Retinal pigment epithelial cell (primary cell): Measurements from ENCODE around the gene SLC38A2.

Source experiments
- DNase-seq: peaks from one replicate; pipeline ENCODE4 v3.0.0-alpha.2; 2010; ENCODE audit warnings: low read depth
- H3K4me3 ChIP-seq: 2 replicates; pipeline ENCODE4 v1.5.1; 2011; ENCODE audit warnings: mild to moderate bottlenecking, low read length, control low read depth, moderate library complexity
- CTCF ChIP-seq: conservative IDR thresholded peaks from 2 replicates; pipeline ENCODE4 v1.5.1; 2011; ENCODE audit warnings: low read depth, low read length, control low read depth, inconsistent platforms

Gene SLC38A2

GRCh38 chr12:46396826-46397225, 24.3 kb upstream of the SLC38A2 start:
- DNase-seq: no peak
- H3K4me3 ChIP-seq: no peak overlapping the region
- no peak for TF ChIP-seq CTCF

- no peak for TF ChIP-seq CTCF
- no peak for DNase-seq
- H3K4me3 ChIP-seq: no peak overlapping the region
Observed at GRCh38 chr12:46395388-46395787, 22.8 kb upstream of the SLC38A2 start.

- no peak overlapping the region for H3K4me3 ChIP-seq
- TF ChIP-seq CTCF: no peak
- no peak for DNase-seq
Observed at GRCh38 chr12:46391630-46392029, 19.1 kb upstream of the SLC38A2 start.

- no peak for DNase-seq
- no peak for TF ChIP-seq CTCF
- no peak overlapping the region for H3K4me3 ChIP-seq
Observed at GRCh38 chr12:46390881-46391280, 18.3 kb upstream of the SLC38A2 start.

- H3K4me3 ChIP-seq: no peak overlapping the region
- no peak for DNase-seq
- no peak for TF ChIP-seq CTCF
Observed at GRCh38 chr12:46390304-46390703, 17.7 kb upstream of the SLC38A2 start.

- no peak for DNase-seq
- no peak overlapping the region for H3K4me3 ChIP-seq
- no peak for TF ChIP-seq CTCF
Observed at GRCh38 chr12:46389031-46389616, 16.6 kb upstream of the SLC38A2 start.

GRCh38 chr12:46388427-46389021, 16.0 kb upstream of the SLC38A2 start:
- DNase-seq: no peak
- no peak for TF ChIP-seq CTCF
- H3K4me3 ChIP-seq: no peak overlapping the region
